Suprapubic skin (tissue), 4 donors: ENCODE data around the gene RAB35.

Experiments used
- EP300 ChIP-seq: sonication (generic); formaldehyde crosslinking; IDR thresholded peaks from one replicate; pipeline ENCODE4 v1.6.1; 2017; ENCODE audit warnings: antibody characterized with exemption
- POLR2A ChIP-seq, 2 donors: fragments of 450-650 bp; IDR thresholded peaks; one replicate each; pipeline ENCODE4 v1.6.1; 2017; ENCODE audit warnings: antibody characterized with exemption in 2 of 2, mild to moderate bottlenecking in 2 of 2, moderate library complexity in 2 of 2
- POLR2AphosphoS5 ChIP-seq, 3 donors: sonication (generic); formaldehyde crosslinking; IDR thresholded peaks; one replicate each; pipeline ENCODE4 v1.6.1; 2017; ENCODE audit warnings: antibody characterized with exemption in 3 of 3
- TF ChIP-seq, protein P1 (sequence below), 2 donors: fragments of 200-600 bp in 1 of 2; fragments of 450-650 bp in 1 of 2; sonication (generic) in 1 of 2; IDR thresholded peaks; one replicate each; pipeline ENCODE4 v1.5.1; 2016 to 2019; ENCODE audit warnings: antibody characterized with exemption in 2 of 2, mild to moderate bottlenecking in 1 of 2, moderate library complexity in 1 of 2

DNA sequence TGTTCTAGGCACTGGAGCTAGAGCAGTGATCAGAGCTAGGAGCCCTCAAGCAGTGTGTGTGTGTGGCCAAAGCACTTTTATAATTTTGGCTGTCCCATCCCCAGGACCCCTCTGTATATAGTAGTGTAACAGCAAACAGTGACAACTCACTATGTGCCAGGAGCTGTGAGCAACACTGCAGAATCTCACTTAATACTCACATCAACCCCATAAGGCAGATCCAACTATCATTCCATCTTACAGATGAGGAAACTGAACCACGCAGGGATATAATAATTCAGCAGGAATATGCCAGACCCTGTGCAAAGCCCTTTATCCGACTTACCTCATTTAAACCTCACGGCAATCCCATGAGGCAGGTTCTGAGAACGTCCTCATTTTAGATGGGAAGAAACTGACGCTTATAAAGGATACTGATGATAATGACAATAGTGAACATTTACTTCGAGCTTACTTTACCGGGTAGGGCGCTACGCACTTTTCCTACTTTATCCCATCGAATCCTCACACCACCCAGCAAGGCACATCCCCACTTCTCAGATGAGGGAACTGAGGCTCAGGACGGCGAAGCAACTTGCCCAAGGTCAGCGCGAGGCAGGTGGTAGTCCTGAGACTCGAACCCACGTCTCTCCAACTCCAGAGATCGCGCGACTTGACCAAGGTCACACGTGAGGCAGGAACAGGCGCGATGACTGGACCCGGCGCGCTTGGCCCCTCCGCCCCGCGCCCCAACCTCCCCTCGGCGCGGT, 687 bp downstream of the RAB35 start:
- TF ChIP-seq POLR2A (IDR thresholded peaks at IDR 0.05) (no peak), POLR2AphosphoS5 (IDR thresholded peaks at IDR 0.05) (no peak), EP300 (no peak)
- TF ChIP-seq, protein P1, sequence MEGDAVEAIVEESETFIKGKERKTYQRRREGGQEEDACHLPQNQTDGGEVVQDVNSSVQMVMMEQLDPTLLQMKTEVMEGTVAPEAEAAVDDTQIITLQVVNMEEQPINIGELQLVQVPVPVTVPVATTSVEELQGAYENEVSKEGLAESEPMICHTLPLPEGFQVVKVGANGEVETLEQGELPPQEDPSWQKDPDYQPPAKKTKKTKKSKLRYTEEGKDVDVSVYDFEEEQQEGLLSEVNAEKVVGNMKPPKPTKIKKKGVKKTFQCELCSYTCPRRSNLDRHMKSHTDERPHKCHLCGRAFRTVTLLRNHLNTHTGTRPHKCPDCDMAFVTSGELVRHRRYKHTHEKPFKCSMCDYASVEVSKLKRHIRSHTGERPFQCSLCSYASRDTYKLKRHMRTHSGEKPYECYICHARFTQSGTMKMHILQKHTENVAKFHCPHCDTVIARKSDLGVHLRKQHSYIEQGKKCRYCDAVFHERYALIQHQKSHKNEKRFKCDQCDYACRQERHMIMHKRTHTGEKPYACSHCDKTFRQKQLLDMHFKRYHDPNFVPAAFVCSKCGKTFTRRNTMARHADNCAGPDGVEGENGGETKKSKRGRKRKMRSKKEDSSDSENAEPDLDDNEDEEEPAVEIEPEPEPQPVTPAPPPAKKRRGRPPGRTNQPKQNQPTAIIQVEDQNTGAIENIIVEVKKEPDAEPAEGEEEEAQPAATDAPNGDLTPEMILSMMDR (IDR thresholded peaks at IDR 0.05): no peak
